HFF-Myc (cell line): ENCODE results near the gene NUDT7.
A peak's percentile ranks its signal among the peaks of the same experiment; 100 is the strongest.

Experiments
- DNase-seq: peaks from one replicate; pipeline ENCODE4 v3.0.0-alpha.2; 2011; ENCODE audit warnings: low read depth; ENCODE audit errors: extremely low read depth
- H3K4me3 ChIP-seq: replicated peaks from 2 replicates; pipeline ENCODE4 v1.5.1; 2011; ENCODE audit warnings: low read depth, mild to moderate bottlenecking, control low read depth, low read length
- CTCF ChIP-seq: IDR thresholded peaks from 2 replicates; pipeline ENCODE4 v1.5.1; 2012; ENCODE audit warnings: mild to moderate bottlenecking, low read depth, low read length, control low read depth; ENCODE audit errors: missing control alignments

NUDT7 gene

GRCh38 chr16:77767211-77767610, 44.9 kb downstream of the NUDT7 start:
- H3K4me3 ChIP-seq = no peak overlapping the region
- no peak for TF ChIP-seq CTCF
- no peak for DNase-seq

GRCh38 chr16:77767826-77768225, 45.5 kb downstream of the NUDT7 start:
- H3K4me3 ChIP-seq = no peak overlapping the region
- no peak for TF ChIP-seq CTCF
- no peak for DNase-seq

GRCh38 chr16:77775911-77776909, 53.9 kb downstream of the NUDT7 start:
- no peak for TF ChIP-seq CTCF
- H3K4me3 ChIP-seq = no peak overlapping the region
- DNase-seq = no peak

- no peak for TF ChIP-seq CTCF
- DNase-seq = no peak
- no peak overlapping the region for H3K4me3 ChIP-seq
These were observed 55.4 kb downstream of the NUDT7 start for GRCh38 chr16:77777745-77778144.

- H3K4me3 ChIP-seq = no peak overlapping the region
- DNase-seq = peak; percentile 52
- TF ChIP-seq CTCF = no peak
These were observed 58.1 kb downstream of the NUDT7 start for GRCh38 chr16:77780378-77780837.

GRCh38 chr16:77781091-77781490, 58.8 kb downstream of the NUDT7 start:
- DNase-seq = no peak

More at GRCh38 chr16:77781091-77781490, 58.8 kb downstream of the NUDT7 start:
- H3K4me3 ChIP-seq = no peak overlapping the region
- no peak for TF ChIP-seq CTCF
